Tongue (tissue), 1 donor: ENCODE results near the gene AVL9. TPM values are rescaled to one million over a fixed set of nuclear protein-coding genes. Genes with fewer than 3 reads are reported as not detected.

Experiments
- total RNA-seq: library from RNA; depleted of rRNA; stranded (reverse); fragments of >200 nt; gene quantifications from one replicate; pipeline ENCODE4 v1.2.3, GENCODE V29; 2014

AVL9 gene
- total RNA-seq, 1 donor from 2014 or later = 39.8 TPM

Other genes starting within 250 kb of the AVL9 start
- 25.3 TPM for gene LSM5, start 5.1 kb upstream of the AVL9 start, total RNA-seq